ENCODE measurements around the gene CRTAP. TPM values are rescaled to one million over a fixed set of nuclear protein-coding genes. Genes with fewer than 3 reads are reported as not detected.

Gene CRTAP
- total and polyA plus RNA-seq, 10 donors, result 37.9 to 156 (median 96.5) TPM

- Histone ChIP-seq H3K9me3 (no peaks in the 10 kb centered on the region), H3K36me3 (peaks cover 6 to 85% (median 55%) of the 10 kb centered on the region in 6 donors), H3K4me1 (peaks cover 0 to 16% (median 6%) of the 10 kb centered on the region in 6 donors), H3K27me3 (replicated peaks in 1 of 7) (no peaks in the 10 kb centered on the region), H3K27ac (no peak overlapping the region), H3K4me3 (no peak overlapping the region)
- TF ChIP-seq POLR2AphosphoS5 (IDR thresholded peaks at IDR 0.05) (no peak), POLR2A (IDR thresholded peaks at IDR 0.05) (no peak)
- TF ChIP-seq, protein P1, sequence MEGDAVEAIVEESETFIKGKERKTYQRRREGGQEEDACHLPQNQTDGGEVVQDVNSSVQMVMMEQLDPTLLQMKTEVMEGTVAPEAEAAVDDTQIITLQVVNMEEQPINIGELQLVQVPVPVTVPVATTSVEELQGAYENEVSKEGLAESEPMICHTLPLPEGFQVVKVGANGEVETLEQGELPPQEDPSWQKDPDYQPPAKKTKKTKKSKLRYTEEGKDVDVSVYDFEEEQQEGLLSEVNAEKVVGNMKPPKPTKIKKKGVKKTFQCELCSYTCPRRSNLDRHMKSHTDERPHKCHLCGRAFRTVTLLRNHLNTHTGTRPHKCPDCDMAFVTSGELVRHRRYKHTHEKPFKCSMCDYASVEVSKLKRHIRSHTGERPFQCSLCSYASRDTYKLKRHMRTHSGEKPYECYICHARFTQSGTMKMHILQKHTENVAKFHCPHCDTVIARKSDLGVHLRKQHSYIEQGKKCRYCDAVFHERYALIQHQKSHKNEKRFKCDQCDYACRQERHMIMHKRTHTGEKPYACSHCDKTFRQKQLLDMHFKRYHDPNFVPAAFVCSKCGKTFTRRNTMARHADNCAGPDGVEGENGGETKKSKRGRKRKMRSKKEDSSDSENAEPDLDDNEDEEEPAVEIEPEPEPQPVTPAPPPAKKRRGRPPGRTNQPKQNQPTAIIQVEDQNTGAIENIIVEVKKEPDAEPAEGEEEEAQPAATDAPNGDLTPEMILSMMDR (IDR thresholded peaks at IDR 0.05 in 8 of 11, conservative IDR thresholded peaks at IDR 0.05 in 3 of 11), result no peak
- intact Hi-C loops (cut with DNase I; ENCODE audit: low total_unique reads), result no loop called here
- DNase-seq, result no peak
- 83 to 100% (median 90%) methylated on average over 1 of the region's 1 CpG for WGBS, 5 donors
Measured at GRCh38 chr3:33124638-33125037, 10.8 kb downstream of the CRTAP start.

GRCh38 chr3:33125840-33126239, 12.0 kb downstream of the CRTAP start:
- 90 to 95% (median 94%) methylated on average over 3 of the region's 3 CpGs for WGBS, 5 donors
- DNase-seq, result no peak
- H3K4me3 ChIP-seq, result no peak overlapping the region
- H3K36me3 ChIP-seq, result peaks cover 6 to 87% (median 64%) of the 10 kb centered on the region in 6 donors
- no peaks in the 10 kb centered on the region for H3K27me3 ChIP-seq (replicated peaks in 1 of 7)
- H3K27ac ChIP-seq, result no peak overlapping the region
- intact Hi-C loops (cut with DNase I; ENCODE audit: low total_unique reads), result no loop called here
- H3K4me1 ChIP-seq, result peaks cover 0 to 10% (median 4%) of the 10 kb centered on the region in 6 donors
- H3K9me3 ChIP-seq, result no peaks in the 10 kb centered on the region
- TF ChIP-seq, protein P1 (IDR thresholded peaks at IDR 0.05 in 8 of 11, conservative IDR thresholded peaks at IDR 0.05 in 3 of 11), result no peak
- TF ChIP-seq POLR2AphosphoS5 (IDR thresholded peaks at IDR 0.05), result no peak
- no peak for TF ChIP-seq POLR2A (IDR thresholded peaks at IDR 0.05)

DNA sequence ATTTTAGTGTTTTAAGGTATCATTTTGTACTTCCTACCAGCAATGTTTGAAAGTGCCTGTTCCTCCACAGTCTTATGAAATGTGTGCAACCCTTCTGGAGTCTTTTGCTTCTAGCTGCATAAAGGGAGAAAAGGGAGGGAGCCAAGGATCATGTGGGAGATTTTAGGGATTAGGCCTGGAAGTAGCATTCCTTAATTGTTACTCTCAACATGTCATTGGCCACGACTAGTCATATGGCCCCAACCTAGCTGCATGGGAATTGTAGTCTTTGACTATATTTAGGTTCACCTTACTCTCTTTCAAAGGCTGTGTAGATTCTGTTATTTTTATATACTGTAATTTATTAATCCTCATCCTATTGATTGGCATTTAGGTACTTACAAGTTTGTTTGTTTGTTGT, 14.9 kb downstream of the CRTAP start:
- H3K4me1 ChIP-seq, result peaks cover 0 to 6% (median 0%) of the 10 kb centered on the region in 6 donors
- no peaks in the 10 kb centered on the region for H3K27me3 ChIP-seq (replicated peaks in 1 of 7)
- H3K36me3 ChIP-seq, result peaks cover 6 to 92% (median 66%) of the 10 kb centered on the region in 6 donors
- no peak for DNase-seq
- intact Hi-C loops (cut with DNase I; ENCODE audit: low total_unique reads), result no loop called here
- no peaks in the 10 kb centered on the region for H3K9me3 ChIP-seq
- TF ChIP-seq POLR2AphosphoS5 (IDR thresholded peaks at IDR 0.05) (no peak), POLR2A (IDR thresholded peaks at IDR 0.05) (no peak)
- TF ChIP-seq, protein P1 (IDR thresholded peaks at IDR 0.05 in 8 of 11, conservative IDR thresholded peaks at IDR 0.05 in 3 of 11), result no peak
- 48 to 83% (median 74%) methylated on average over 1 of the region's 1 CpG for WGBS, 5 donors
- no peak overlapping the region for H3K27ac ChIP-seq
- no peak overlapping the region for H3K4me3 ChIP-seq

GRCh38 chr3:33130144-33130543, 16.3 kb downstream of the CRTAP start:
- H3K27ac ChIP-seq, result no peak overlapping the region
- 72 to 91% (median 80%) methylated on average over 2 of the region's 2 CpGs for WGBS, 5 donors
- intact Hi-C loops (cut with DNase I; ENCODE audit: low total_unique reads), result loop anchor here (5.0 to 10.0 kb wide), 2 partner anchors 242 to 655 kb away; no protein-coding TSS in a partner anchor

More at GRCh38 chr3:33130144-33130543, 16.3 kb downstream of the CRTAP start:
- peaks cover 6 to 92% (median 66%) of the 10 kb centered on the region in 6 donors for H3K36me3 ChIP-seq
- H3K4me3 ChIP-seq, result no peak overlapping the region
- no peaks in the 10 kb centered on the region for H3K27me3 ChIP-seq (replicated peaks in 1 of 7)
- no peak for TF ChIP-seq POLR2AphosphoS5 (IDR thresholded peaks at IDR 0.05)
- TF ChIP-seq POLR2A (IDR thresholded peaks at IDR 0.05), result no peak
- TF ChIP-seq, protein P1 (IDR thresholded peaks at IDR 0.05 in 8 of 11, conservative IDR thresholded peaks at IDR 0.05 in 3 of 11), result no peak
- H3K4me1 ChIP-seq, result peaks cover 0 to 6% (median 0%) of the 10 kb centered on the region in 6 donors
- no peaks in the 10 kb centered on the region for H3K9me3 ChIP-seq
- no peak for DNase-seq
